ENCODE data around the gene ZNF580.
A peak's percentile ranks its signal among the peaks of the same experiment; 100 is the strongest.

The ZNF580 gene, protein sequence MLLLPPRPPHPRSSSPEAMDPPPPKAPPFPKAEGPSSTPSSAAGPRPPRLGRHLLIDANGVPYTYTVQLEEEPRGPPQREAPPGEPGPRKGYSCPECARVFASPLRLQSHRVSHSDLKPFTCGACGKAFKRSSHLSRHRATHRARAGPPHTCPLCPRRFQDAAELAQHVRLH

DNA sequence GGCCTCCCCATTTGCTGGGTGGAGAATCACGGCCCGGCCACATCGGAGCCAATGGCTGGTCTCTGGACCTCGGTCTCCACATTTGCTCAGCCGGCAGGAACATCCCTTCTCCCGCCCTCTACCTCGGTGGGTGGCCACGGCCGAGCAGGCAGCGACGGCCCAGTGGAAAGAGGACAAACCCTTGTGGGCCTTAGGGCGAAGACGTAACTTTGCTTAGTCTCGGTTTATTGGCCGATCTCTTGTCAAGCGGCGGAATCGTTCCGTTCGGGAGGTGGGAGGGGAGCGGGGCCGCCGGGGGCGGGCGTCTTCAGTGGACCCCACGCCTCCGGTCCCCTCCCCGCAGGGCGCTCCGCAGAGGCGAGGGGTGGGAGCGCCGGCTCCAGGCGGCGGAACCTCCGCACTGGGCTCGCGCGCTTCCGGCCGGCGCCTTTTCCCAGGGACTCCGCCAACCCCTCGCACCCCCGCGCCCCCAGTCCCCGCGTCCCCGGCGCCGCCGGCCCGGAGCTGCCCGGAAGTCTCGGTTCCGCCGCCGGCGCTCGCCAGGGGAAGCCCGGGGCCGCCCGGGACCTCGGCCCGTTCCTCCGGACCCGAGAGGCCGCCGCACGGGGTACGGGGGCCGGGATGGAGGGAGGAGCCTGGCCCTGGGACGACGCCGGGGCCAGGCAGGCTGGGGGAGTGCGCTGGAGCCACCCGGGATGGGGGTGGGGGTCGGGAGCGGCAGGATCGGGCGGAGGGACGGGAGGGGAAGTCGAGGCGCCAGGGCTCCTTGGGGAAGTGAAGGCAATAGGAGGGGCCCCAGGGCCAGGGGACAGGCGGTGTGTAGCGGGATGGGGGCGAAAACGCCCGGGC, at the start of gene ZNF580:
Gene ZNF580, plus strand, starts transcription at position 426 of the 849 bp plus-strand sequence. CDS start 1,507 bp downstream, outside the sequence.
- peak; percentile 62 to 74 for DNase-seq

DNA sequence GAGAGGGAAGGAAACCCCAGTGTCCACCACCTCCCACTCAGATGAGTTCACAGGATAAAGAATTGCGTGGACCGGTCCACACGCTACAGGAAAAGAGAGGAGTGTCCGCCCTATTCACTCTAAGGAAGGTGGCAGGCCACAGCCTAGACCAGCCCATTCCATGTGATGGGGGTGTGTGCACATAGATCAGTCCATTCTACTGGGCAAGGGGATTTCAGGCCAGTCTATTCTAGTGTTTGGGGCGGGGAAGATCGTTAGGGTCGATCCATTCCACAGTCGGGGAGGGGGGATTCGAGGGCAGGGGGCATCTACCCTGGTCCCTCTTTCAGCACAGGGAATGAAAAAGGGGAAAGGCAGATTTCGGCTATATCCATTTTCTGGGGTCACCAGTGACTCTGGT, 49.2 kb upstream of the ZNF580 start:
- DNase-seq = no peak

DNA sequence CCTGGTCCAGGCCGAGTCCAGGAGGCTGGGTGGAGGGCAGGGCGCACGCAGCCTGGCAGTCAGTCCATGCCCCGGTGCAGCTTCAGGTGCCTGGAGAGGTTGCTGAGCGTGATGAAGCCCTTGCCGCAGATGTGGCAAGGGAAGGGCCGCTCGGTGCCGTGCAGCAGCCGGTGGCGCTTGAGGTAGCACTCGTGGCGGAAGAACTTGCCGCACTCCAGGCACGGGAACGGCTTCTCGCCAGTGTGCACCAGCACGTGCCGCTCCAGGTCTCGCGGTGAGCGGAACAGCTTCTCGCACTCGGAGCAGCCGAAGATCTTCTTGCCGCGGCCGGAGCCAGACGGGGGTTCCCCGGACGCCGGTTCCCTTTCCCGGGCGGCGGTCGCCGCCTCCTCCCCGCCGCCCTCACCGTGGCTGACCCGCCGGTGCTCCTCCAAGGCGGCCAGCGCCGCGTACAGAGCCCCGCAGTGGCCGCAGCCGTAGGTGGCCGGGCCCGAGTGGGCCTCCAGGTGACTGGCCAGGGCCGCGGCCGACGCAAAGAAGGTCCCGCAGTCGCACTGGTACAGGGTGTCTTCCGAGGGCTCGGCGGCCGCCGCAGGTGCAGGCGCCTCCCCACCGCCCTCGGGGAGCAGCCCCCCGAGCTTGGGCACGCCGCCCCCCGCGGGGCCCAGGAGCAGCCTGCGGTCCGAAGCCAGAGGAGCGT, 48.3 kb upstream of the ZNF580 start:
- DNase-seq = no peak

DNA sequence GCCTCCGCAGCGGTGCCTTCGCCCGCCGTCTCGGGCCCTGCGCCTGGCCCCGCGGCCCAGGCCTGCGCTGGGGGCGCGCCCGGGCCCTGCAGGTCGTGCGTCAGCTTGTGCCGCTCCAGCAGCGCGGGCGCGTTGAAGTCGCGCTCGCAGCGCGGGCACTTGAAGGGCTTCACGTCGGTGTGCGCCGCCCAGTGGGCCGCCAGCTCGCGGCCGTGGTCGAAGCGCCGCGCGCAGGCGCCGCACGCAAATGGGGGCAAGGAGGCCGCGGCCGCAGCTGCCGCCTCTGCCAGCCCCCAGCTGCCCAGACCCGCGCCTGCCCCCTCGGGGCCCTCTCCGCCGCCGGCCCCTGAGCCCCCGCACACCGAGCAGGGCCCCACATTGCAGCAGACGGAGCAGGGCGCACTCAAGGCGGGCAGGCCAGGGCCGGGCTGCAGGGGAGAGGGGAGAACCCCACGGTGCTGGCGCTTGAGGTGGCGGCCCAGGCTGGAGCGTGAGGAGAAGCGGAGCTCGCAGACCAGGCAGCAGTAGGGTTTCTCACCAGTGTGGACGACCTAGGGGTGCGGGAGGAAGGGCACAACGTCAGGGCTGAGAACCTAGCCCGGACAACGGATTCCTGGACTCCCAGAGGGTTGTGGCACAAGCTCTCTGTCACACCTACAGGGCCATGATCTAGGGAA, 47.6 kb upstream of the ZNF580 start:
- no peak for DNase-seq

DNA sequence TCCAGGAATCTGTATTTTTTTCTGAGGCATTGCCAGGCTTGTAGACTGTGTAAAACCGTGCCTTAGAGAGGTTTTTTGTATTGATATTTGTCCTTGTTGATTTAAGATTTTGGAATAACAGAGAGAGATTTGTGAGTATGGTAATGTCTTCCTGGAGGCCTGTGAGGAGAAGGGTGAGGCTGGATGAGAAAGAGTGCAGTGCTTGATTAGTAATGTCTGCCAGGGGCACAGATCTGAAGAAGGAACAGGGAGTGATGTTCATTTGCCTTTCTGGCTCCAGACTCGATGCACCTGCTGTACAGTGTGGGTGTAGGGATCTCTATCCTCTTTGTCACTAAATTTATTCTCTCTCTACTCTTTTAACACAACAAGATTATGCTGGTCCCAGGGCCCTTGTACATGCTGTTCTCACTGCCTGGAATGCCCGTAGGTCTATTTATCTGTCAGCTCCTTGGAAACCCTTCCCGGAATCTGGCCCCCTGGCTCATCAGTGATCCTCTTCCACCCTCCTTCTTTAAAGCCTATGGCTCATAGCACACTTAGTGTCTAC, 45.7 kb upstream of the ZNF580 start:
- DNase-seq = no peak

DNA sequence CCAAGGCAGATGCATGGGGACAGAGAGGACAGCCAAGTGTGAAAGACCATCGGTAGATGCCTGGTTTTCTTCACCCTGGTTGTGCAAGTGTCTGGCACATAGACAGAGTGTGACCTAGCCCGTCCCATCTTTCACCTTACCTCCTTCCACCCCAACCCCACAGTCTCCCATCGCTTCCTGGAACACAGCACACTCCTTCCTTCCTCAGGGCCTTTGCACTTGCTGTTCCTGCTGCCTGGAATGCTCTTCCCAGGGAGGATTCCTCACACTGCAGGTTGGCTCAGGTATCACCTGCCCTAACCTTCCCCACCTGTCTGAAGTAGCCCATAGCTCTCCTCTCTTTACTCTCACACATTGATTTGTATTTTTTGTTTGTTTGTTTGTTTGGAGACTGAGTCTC, 44.5 kb upstream of the ZNF580 start:
- no peak for DNase-seq

DNA sequence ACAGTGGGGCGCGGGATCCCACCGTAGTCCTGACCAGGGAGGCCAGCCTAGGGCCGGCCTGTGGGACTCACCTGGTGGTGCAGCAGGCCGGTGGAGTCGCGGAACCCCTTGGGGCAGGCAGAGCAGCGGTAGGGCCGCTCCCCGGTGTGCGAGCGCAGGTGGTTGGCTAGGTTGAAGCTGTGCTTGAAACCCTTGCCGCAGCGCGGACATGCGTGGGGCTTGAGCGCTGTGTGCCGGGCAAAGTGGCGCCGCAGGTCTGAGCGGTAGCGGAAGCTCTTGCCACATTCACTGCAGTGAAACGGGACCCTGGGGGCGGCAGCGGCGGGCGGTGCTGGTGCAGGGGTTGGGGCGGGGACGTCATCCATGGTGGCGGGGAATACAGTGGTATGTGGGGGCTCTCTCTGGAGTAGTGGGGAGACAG, 43.3 kb upstream of the ZNF580 start:
- no peak for DNase-seq

DNA sequence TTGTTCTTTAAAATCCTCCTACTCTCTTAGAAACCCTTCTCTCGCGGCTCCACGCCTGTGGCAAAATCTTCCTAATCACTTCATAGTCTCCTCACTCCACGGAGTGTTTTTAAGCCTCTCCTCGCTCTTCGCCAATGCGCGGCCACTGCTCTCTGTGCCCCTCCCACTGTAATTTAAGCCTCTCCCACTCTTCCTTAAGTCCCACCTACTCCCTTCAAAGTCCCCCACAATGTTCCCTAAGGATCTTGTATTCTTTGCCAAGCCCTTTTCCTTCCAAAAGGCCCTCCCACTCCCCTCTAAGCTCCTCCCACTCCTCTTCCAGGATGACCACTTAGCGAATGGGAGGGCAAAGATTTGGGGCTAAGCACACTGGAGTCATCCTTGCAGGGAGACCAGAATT, 42.8 kb upstream of the ZNF580 start:
- DNase-seq = no peak

DNA sequence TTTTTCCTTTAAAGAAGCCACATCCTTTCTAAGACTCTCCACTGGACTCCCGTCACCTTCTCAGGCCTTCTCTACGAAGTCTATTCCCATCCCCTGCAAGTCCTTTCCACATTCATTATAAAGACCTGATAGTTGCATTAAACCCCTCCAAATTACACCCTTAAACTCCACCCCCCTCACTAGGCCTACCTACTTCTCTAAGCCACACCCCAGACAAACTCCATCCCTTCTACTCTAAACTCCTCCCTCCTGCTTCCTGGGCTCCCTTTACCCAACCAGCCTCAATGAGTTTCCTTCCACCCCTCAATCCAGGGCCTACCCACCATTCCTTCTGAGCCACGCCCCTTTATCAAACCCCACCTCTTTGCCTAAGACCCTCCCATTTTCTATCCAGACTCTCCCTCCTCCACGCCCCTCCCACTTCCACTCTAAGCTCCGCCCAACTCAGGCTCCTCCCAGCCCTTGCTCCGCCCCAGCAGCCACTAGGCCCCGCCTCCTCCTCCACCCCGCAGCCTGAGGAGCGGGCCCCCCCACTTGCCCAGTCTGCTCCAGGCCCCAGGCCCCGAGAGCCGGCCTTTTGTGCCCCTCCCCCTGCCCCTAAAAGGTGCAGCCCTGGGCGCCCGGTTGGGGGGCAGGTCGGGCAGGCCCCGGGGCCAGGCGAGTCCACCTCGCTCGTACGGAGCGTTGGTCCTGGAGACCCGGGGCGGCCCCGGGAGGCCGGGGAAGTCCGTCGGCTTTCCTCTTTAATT, 41.9 kb upstream of the ZNF580 start:
- DNase-seq = peak; percentile 88

DNA sequence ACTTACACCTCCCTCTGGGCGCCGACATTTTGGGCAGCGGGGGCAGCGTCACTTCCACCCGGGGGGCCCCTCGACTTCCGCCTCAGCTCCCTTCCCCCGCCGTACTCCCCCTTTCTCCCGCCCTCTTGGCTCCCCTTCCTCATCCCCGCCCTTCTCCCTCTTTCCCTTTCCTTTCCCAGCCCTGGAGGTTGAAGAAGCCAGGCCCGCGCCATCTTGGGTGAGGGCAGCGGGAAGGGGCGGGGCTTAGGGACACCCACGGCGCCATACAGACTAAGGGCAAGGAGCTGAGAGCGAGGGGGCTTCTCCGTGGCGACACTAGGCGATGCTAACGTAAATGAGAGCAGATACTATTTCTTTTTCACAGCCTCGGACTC, 41.3 kb upstream of the ZNF580 start, which contains the start of gene FIZ1:
Gene FIZ1, minus strand, starts transcription at position 50 of the 374 bp plus-strand sequence. CDS start 1,652 bp downstream, outside the sequence.
- DNase-seq = peak; percentile 99 to 100

DNA sequence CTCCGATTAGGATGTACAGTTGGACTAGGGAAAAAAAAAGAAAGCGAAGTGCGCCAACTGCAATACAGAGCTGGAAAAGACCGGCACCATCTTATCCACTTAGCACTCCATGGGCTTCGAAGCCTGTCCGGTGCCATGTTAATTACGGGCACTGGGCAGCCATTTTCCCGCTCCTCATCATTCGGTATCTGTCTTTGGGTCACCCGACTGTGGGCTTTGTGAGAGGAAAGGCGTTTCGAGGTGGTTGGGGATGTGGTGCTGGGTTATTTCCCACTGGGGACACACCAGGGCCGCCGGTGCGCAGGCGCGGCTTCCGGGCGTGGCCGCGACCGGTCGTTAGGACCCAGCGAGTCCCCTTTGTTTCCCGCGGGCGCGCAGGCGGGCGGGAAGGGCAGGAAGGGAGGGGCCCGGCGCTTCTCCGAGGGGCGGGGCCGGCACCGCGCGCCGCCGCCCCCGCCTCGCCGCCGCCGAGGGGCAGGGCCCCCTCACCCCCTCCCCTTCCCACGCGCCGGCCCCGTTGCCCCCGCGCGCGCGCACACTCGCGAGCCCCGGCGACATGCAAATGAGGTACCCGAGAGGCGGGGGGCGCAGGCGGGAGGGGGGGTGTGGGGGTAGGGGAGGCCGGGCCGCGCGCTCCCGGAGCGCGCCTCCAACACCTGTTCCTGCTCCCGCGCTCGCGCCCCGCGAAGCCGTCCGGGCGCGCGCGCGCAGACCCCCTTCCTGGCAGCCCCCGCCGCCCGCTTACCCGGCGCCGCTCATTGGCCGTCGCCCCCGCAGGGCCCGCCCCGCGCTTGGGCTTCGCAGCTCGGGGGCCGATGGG, 40.8 kb upstream of the ZNF580 start, which contains the start of gene ZNF524:
Gene ZNF524, plus strand, starts transcription at position 447 of the 820 bp plus-strand sequence. CDS start 1,825 bp downstream, outside the sequence.
- DNase-seq = peak; percentile 96 to 98

DNA sequence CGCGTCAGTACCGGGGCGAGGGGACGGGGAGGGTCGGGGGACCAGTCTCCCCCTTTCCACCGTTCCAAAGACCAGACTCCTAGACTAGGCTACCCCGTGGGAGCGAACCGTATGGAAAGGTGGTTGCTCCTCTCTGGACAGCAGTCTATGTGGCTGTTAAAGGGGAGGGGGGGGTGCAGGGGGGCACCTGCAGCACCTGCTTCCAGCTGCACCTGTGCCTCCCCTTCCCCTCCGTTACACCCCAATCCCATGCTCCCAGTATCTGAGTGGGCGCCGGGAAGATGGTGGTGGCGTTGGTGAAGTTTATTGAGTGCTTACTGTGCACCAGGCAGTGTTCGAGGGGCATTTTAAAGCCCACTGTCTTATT, 40.2 kb upstream of the ZNF580 start:
- DNase-seq = no peak

DNA sequence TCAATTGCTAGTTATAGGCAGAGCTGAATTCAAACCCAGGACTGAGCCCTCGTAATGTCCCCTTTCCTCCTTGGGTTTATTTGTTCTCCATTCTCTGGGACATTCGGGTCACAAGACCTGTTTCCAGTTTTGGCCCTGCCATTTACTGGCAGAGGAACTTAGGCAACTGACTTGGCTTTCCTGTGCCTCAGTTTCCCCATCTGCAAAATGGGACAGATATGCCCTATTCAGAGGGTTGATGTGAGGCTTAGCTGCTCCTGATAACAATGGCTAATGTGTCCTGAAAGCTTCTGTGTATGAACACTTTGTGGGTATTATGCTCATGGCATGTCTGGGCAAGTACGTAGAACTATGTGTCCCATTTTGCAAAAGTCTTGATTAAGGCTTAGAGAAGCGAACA, 39.7 kb upstream of the ZNF580 start:
- peak in 1 of 2 experiments; percentile 41 for DNase-seq

DNA sequence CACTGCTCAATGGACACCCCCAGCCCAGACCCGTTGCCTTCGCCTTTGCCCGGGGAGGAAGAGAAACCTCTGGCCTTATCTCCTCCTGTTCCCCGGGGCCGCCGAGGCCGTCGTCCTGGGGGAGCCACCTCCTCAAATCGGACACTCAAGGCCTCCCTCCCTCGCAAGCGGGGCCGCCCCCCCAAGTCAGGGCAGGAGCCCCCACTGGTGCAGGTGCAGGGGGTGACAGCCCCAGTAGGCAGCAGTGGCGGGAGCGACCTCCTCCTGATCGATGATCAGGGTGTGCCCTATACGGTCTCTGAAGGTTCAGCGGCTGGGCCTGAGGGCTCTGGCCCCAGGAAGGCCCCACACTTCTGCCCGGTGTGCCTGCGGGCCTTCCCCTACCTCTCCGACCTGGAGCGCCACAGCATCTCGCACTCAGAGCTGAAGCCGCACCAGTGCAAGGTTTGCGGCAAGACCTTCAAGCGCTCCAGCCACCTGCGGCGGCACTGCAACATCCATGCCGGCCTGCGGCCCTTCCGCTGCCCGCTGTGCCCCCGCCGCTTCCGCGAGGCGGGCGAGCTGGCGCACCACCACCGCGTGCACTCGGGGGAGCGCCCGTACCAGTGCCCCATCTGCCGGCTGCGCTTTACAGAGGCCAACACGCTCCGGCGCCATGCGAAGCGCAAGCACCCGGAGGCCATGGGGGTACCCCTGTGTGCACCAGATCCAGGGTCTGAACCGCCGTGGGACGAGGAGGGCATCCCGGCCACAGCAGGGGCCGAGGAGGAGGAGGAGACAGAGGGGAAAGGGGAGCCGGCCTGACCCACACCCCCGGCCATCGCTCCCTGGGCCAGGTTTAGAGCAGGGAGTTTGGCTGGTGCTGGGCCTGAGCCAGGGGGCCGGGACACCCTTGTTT, 38.4 kb upstream of the ZNF580 start:
- DNase-seq = no peak

DNA sequence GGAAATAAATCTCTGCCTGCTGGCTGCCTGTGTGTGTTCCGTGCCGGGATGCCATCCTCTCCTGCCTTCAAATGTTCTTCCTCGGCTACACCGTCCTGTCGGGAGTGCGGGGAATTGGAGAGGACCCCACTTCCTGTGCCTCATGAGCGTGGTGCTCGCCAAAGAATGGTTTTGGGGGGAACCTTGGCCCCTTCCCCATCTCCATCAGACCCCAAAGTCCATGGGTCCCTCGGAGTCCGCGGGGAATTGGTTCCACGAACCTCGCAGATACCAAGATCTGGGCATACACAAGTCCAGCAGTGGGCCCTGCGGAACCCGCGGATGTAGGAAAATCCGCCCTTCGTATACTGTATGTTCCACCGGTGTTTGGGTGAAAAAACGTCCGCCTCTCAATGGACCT, 37.7 kb upstream of the ZNF580 start:
- DNase-seq = no peak

DNA sequence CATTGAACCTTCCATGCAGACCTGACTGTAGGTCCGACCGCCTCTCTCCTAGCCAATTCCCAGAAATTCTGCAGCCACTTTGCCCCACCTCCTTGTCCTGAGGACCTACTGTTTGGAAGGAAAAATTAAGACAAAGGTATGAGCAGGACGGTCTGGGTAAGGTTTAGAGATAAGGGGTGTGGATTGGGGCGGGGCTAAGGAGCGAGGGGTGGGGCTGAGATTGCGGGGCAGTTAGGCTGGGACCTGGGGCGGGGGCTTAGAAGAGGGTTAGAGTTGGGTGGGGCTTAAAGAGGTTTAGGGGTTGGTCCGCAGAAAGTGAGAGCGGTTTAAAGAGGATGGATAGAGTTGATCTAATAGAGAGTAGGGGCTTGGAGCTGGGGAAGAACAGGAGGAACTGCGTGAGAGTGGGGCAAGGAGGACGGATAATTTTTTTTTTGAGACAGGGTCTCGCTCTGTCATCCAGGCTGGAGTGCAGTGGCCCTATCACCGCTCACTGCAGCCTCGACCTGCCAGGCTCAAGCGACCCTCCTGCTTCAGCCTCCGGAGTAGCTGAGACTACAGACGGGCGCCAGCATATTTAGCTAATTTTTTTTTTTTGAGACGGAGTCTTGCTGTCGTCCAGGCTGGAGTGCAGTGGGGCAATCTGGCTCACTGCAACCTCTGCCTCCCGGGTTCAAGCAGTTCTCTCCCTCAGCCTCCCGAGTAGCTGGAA, 37.1 kb upstream of the ZNF580 start:
- no peak for DNase-seq

DNA sequence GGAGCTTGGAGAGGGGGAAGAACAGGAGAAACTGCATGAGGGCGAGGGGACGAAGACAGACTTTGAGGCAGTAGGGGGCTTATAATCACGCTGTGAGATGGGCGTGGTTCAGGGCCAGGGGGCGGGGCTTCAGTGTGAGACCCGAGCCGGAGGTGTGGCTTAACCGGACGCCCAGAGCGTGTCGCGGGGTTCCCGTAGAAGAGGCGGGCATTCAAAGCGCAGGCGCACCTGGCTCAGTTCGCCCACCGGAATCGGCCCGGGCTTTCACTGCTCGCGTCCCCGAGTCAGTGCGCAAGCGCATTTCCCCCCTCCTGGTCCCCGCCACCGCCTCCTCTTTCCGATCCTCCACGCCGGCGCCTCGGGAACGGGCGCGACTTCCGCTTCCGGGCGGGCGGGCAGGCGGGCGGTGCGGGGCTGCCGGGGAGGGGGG, 35.6 kb upstream of the ZNF580 start:
- DNase-seq = peak; percentile 98 to 99

DNA sequence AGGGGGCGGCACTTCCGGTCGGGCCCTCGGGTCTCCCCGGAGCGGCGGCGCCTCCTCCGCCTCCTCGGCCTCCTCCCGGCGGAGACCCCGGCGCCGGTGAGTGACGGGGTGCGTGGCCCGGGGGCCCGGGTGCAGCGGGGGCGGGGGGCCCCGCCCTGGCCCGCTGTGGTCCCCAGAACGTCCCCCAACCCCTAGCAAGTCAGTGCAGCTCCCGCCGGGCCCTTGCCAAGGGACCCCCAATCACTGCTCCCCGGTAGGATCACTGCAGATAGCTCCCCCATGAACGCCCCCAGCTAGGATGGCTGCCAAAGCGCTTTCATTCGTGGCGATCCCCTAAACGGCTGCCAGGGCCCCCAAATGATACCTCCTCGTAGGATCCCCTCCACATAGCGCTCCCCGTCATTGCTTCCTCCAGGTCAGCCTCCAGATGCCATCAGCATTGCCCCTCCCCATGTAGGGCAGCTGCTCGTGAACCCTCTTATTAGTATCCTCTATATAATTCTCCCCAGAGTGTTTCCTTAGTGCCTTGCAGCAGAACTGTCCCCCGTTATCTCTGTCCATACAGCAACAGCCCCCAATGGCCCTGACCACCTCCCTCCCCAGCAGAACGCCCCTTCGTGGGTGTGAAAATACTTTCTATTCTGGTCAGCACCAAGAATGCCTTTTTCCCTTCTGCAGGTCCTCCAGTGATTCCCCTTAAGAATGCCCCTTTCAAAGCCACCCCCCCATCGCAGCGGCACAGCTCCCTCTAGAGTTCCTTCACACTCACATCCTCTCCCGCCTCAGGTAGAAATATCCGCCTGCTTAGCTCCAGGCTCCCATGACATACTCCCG, 34.9 kb upstream of the ZNF580 start, which contains the start of gene ZNF865:
Gene ZNF865, plus strand, starts transcription at position 11 of the 834 bp plus-strand sequence. CDS start 7,972 bp downstream, outside the sequence.
- DNase-seq = peak; percentile 73 to 84
